ENCODE data around the gene ZDHHC22.

- TF ChIP-seq, protein P1, sequence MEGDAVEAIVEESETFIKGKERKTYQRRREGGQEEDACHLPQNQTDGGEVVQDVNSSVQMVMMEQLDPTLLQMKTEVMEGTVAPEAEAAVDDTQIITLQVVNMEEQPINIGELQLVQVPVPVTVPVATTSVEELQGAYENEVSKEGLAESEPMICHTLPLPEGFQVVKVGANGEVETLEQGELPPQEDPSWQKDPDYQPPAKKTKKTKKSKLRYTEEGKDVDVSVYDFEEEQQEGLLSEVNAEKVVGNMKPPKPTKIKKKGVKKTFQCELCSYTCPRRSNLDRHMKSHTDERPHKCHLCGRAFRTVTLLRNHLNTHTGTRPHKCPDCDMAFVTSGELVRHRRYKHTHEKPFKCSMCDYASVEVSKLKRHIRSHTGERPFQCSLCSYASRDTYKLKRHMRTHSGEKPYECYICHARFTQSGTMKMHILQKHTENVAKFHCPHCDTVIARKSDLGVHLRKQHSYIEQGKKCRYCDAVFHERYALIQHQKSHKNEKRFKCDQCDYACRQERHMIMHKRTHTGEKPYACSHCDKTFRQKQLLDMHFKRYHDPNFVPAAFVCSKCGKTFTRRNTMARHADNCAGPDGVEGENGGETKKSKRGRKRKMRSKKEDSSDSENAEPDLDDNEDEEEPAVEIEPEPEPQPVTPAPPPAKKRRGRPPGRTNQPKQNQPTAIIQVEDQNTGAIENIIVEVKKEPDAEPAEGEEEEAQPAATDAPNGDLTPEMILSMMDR (tag by site-specific recombination; IDR thresholded peaks at IDR 0.05) = peak; percentile 75
- TF ChIP-seq ZNF747 (tag by site-specific recombination; IDR thresholded peaks at IDR 0.05) = no peak
- TF ChIP-seq ZNF394 (tag by site-specific recombination; IDR thresholded peaks at IDR 0.05; ENCODE audit: borderline replicate concordance) = no peak
- no peak for TF ChIP-seq ZNF138 (tag by site-specific recombination; IDR thresholded peaks at IDR 0.05; ENCODE audit: borderline replicate concordance)
- TF ChIP-seq MZF1 (tag by site-specific recombination; IDR thresholded peaks at IDR 0.05; ENCODE audit: borderline replicate concordance) = no peak
- no peak for TF ChIP-seq ZNF140 (tag by site-specific recombination; IDR thresholded peaks at IDR 0.05)
- TF ChIP-seq REST (tag by site-specific recombination; IDR thresholded peaks at IDR 0.05) = no peak
- TF ChIP-seq, protein P2, sequence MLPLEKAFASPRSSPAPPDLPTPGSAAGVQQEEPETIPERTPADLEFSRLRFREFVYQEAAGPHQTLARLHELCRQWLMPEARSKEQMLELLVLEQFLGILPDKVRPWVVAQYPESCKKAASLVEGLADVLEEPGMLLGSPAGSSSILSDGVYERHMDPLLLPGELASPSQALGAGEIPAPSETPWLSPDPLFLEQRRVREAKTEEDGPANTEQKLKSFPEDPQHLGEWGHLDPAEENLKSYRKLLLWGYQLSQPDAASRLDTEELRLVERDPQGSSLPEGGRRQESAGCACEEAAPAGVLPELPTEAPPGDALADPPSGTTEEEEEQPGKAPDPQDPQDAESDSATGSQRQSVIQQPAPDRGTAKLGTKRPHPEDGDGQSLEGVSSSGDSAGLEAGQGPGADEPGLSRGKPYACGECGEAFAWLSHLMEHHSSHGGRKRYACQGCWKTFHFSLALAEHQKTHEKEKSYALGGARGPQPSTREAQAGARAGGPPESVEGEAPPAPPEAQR (tag by site-specific recombination; IDR thresholded peaks at IDR 0.05) = no peak
- no peak for TF ChIP-seq GFI1B (tag by site-specific recombination; IDR thresholded peaks at IDR 0.05)
- TF ChIP-seq BCL11A (tag by site-specific recombination; IDR thresholded peaks at IDR 0.05; ENCODE audit: low read depth) = no peak
- TF ChIP-seq TCF7L2 (IDR thresholded peaks at IDR 0.05; ENCODE audit: borderline replicate concordance, low read depth, low read length) = no peak
Measured at GRCh38 chr14:77139540-77140358, 1.8 kb downstream of the ZDHHC22 start.
